B cell (primary cell): ENCODE measurements around the gene KRTAP25-1. TPM values are rescaled to one million over a fixed set of nuclear protein-coding genes. Genes with fewer than 3 reads are reported as not detected.

Source experiments
- ATAC-seq: fragments of 200-7000 bp; cut with Tn5 transposase; one replicate; pipeline ENCODE4 v1.10.0; 2021; ENCODE audit warnings: low read depth, mild to moderate bottlenecking, moderate number of reproducible peaks, moderate library complexity
- CTCF ChIA-PET: fragments of 350-600 bp; sonication (Branson Sonifier 250); formaldehyde crosslinking; loops from one replicate; lab custom pipeline; 2021; ENCODE audit warnings: antibody characterized with exemption, inconsistent platforms; lab: Charles Lee
- POLR2A ChIA-PET: fragments of 350-600 bp; sonication (Branson Sonifier 250); formaldehyde crosslinking; loops from one replicate; lab custom pipeline; 2021; ENCODE audit warnings: antibody characterized with exemption; lab: Charles Lee
- DNase-seq: peaks from one replicate; pipeline ENCODE4 v3.0.0; 2013
- H2AFZ ChIP-seq: 2 replicates; pipeline ENCODE4 v1.6.1; 2012; ENCODE audit warnings: mild to moderate bottlenecking, low read depth, low read length; ENCODE audit not compliant: insufficient read depth, poor library complexity, severe bottlenecking
- H3K27ac ChIP-seq, 2 donors: 1 replicate in 1 of 2; 2 replicates in 1 of 2; pipeline ENCODE4 v1.5.1; 2012 to 2013; ENCODE audit warnings: low read length in 2 of 2, mild to moderate bottlenecking in 2 of 2, moderate library complexity in 1 of 2
- H3K27me3 ChIP-seq, 4 experiments: fragments of 200-600 bp in 1 of 4; sonication (generic) in 1 of 4; replicated peaks in 1 of 4; 1 replicate in 2 of 4; 2 replicates in 2 of 4; pipeline versions ENCODE4 v1.6.1 to v1.7.0; 2013 to 2016; ENCODE audit warnings: low read length in 3 of 4, mild to moderate bottlenecking in 2 of 4, mixed read lengths in 1 of 4, moderate library complexity in 1 of 4; ENCODE audit not compliant: insufficient read depth in 4 of 4, control insufficient read depth in 3 of 4; ENCODE audit errors: control extremely low read depth in 1 of 4
- H3K36me3 ChIP-seq, 2 experiments: replicated peaks in 1 of 2; 1 replicate in 1 of 2; 2 replicates in 1 of 2; pipeline versions ENCODE4 v1.6.1 to v1.7.1; 2013; ENCODE audit warnings: low read length in 1 of 2; ENCODE audit not compliant: insufficient read depth in 2 of 2, control insufficient read depth in 1 of 2; ENCODE audit errors: control extremely low read depth in 1 of 2, extremely low read depth in 1 of 2
- H3K4me1 ChIP-seq, 2 donors: fragments of 200-600 bp in 1 of 2; sonication (generic) in 1 of 2; 1 replicate in 1 of 2; 2 replicates in 1 of 2; pipeline versions ENCODE4 v1.5.1 to v1.6.1; 2013 to 2017; ENCODE audit warnings: low read length in 2 of 2; ENCODE audit not compliant: control insufficient read depth in 2 of 2, insufficient read depth in 2 of 2
- H3K4me2 ChIP-seq: replicated peaks from 2 replicates; pipeline ENCODE3; 2012; ENCODE audit warnings: mild to moderate bottlenecking, low read depth, low read length; ENCODE audit not compliant: poor library complexity, severe bottlenecking
- H3K4me3 ChIP-seq, 5 experiments: fragments of 200-600 bp in 1 of 5; sonication (generic) in 1 of 5; 1 replicate in 3 of 5; 2 replicates in 2 of 5; pipeline versions ENCODE4 v1.5.1 to v1.7.0; 2011 to 2016; ENCODE audit warnings: low read length in 4 of 5, mild to moderate bottlenecking in 4 of 5, low read depth in 2 of 5, control low read depth in 1 of 5, moderate library complexity in 1 of 5; ENCODE audit not compliant: insufficient read depth in 1 of 5; ENCODE audit errors: control extremely low read depth in 1 of 5, extremely low read depth in 1 of 5
- H3K79me2 ChIP-seq: fragments of 200-600 bp; sonication (generic); one replicate; pipeline ENCODE4 v1.6.0; 2016; ENCODE audit warnings: low read length; ENCODE audit not compliant: control insufficient read depth, insufficient read depth
- H3K9ac ChIP-seq: fragments of 200-600 bp; sonication (generic); 2 replicates; pipeline ENCODE4 v1.6.1; 2017; ENCODE audit warnings: mild to moderate bottlenecking, low read length, moderate library complexity
- H3K9me3 ChIP-seq, 3 donors: one replicate each; pipeline versions ENCODE4 v1.6.1 to v1.7.1; 2013; ENCODE audit warnings: low read length in 2 of 3; ENCODE audit not compliant: control insufficient read depth in 2 of 3, insufficient read depth in 1 of 3; ENCODE audit errors: control extremely low read depth in 1 of 3
- H4K20me1 ChIP-seq: 2 replicates; pipeline ENCODE4 v1.6.0; 2012; ENCODE audit warnings: mild to moderate bottlenecking, low read length; ENCODE audit not compliant: insufficient read depth, control insufficient read depth, poor library complexity, severe bottlenecking
- H3K27ac Mint-ChIP-seq: one replicate; pipeline ENCODE4 v1.8.0; 2021; ENCODE audit warnings: mixed read lengths
- H3K27me3 Mint-ChIP-seq: one replicate; pipeline ENCODE4 v1.8.0; 2021; ENCODE audit warnings: mixed read lengths
- H3K4me1 Mint-ChIP-seq: one replicate; pipeline ENCODE4 v1.8.0; 2021; ENCODE audit warnings: mixed read lengths
- H3K4me3 Mint-ChIP-seq: one replicate; pipeline ENCODE4 v1.8.0; 2021; ENCODE audit warnings: mixed read lengths
- H3K9me3 Mint-ChIP-seq: one replicate; pipeline ENCODE4 v1.8.0; 2022; ENCODE audit warnings: mixed read lengths; ENCODE audit not compliant: insufficient read depth
- EZH2 ChIP-seq: IDR thresholded peaks from 2 replicates; pipeline ENCODE4 v1.6.1; 2012; ENCODE audit warnings: borderline replicate concordance, low read depth, mild to moderate bottlenecking, moderate library complexity, low read length; ENCODE audit not compliant: insufficient read depth, poor library complexity, severe bottlenecking
- WGBS: methylation state at CpG from one replicate; pipeline ENCODE4 v1.1.5; 2013; ENCODE audit warnings: missing lambda C conversion rate; ENCODE audit not compliant: insufficient coverage; 5-methylcytosine and 5-hydroxymethylcytosine counted together
- intact Hi-C: fragments of 100-400 bp; cut with micrococcal nuclease; formaldehyde crosslinking; loops from one replicate; pipeline ENCODE4 v1.10.0; 2022
- polyA plus RNA-seq: library from polyadenylated mRNA; depleted of rRNA; stranded (reverse); fragments of >200 nt; gene quantifications from 2 replicates; pipeline ENCODE4 v1.2.3, GENCODE V29; 2012
- total RNA-seq, 2 donors: library from RNA; stranded (reverse); fragments of 120-200 nt in 1 of 2; gene quantifications; 1 replicate in 1 of 2; 2 replicates in 1 of 2; pipeline versions ENCODE4 v1.2.3 to v1.2.4, GENCODE V29; 2013 to 2022
- TF ChIP-seq, protein P1 (sequence below): fragments of 200-600 bp; IDR thresholded peaks from one replicate; pipeline ENCODE4 v1.8.0; 2022; ENCODE audit warnings: antibody characterized with exemption, mild to moderate bottlenecking

KRTAP25-1 gene
- total and polyA plus RNA-seq, 2 donors (not counting 1 experiment from before 2014, with no cell fraction given) = not detected

DNA sequence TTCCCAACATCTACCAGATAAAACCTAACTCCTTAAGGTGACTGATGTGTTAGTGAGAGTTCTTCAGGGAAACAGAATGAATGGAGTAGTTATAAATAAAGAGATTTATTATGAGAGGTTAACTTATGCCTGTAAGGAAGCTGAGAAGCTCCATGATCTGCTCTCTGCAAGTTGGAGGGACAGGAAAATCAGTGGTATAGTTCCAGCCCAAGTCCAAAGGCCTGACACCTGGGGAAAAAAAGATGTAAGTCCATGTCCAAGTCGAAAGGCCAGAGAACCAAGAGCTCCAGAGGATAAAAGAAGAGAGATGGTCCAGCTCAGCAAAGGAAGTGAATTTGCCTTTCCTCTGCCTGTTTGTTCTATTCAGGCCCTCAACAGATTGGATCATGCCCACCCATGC lies 33.6 kb downstream of the KRTAP25-1 start:
- H3K36me3 ChIP-seq = no peaks in the 10 kb centered on the region
- H3K4me1 ChIP-seq = no peaks in the 10 kb centered on the region
- intact Hi-C loops = no loop called here
- H4K20me1 ChIP-seq = no peaks in the 10 kb centered on the region
- no peak overlapping the region for H3K4me3 Mint-ChIP-seq
- ATAC-seq (no peak), DNase-seq (no peak)
- H3K4me1 Mint-ChIP-seq = no peaks in the 10 kb centered on the region
- H3K9me3 ChIP-seq = no peaks in the 10 kb centered on the region
- H3K9ac ChIP-seq = no peak overlapping the region
- ChIA-PET POLR2A (no interaction called here), CTCF (no interaction called here)
- no peak overlapping the region for H3K27ac Mint-ChIP-seq
- TF ChIP-seq, protein P1, sequence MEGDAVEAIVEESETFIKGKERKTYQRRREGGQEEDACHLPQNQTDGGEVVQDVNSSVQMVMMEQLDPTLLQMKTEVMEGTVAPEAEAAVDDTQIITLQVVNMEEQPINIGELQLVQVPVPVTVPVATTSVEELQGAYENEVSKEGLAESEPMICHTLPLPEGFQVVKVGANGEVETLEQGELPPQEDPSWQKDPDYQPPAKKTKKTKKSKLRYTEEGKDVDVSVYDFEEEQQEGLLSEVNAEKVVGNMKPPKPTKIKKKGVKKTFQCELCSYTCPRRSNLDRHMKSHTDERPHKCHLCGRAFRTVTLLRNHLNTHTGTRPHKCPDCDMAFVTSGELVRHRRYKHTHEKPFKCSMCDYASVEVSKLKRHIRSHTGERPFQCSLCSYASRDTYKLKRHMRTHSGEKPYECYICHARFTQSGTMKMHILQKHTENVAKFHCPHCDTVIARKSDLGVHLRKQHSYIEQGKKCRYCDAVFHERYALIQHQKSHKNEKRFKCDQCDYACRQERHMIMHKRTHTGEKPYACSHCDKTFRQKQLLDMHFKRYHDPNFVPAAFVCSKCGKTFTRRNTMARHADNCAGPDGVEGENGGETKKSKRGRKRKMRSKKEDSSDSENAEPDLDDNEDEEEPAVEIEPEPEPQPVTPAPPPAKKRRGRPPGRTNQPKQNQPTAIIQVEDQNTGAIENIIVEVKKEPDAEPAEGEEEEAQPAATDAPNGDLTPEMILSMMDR = no peak
- no peak for TF ChIP-seq EZH2
- H3K9me3 Mint-ChIP-seq = peaks cover 1% of the 10 kb centered on the region
- H3K79me2 ChIP-seq = no peaks in the 10 kb centered on the region
- no peak overlapping the region for H3K4me2 ChIP-seq
- 60% methylated on average over 1 of the region's 1 CpG for WGBS
- H3K4me3 ChIP-seq = no peak overlapping the region
- no peak overlapping the region for H2AFZ ChIP-seq
- no peaks in the 10 kb centered on the region for H3K27me3 ChIP-seq
- no peak overlapping the region for H3K27ac ChIP-seq
- H3K27me3 Mint-ChIP-seq = no peaks in the 10 kb centered on the region

GRCh38 chr21:30251781-30252180 lies 37.5 kb downstream of the KRTAP25-1 start:
- Histone ChIP-seq H3K36me3 (no peaks in the 10 kb centered on the region), H2AFZ (no peak overlapping the region), H3K27me3 (no peaks in the 10 kb centered on the region), H3K79me2 (no peaks in the 10 kb centered on the region), H3K4me1 (no peaks in the 10 kb centered on the region), H3K4me3 (no peak overlapping the region), H3K9ac (no peak overlapping the region), H3K27ac (no peak overlapping the region), H4K20me1 (no peaks in the 10 kb centered on the region), H3K4me2 (no peak overlapping the region), H3K9me3 (no peaks in the 10 kb centered on the region)
- ChIA-PET POLR2A (no interaction called here), CTCF (no interaction called here)
- Mint-ChIP-seq H3K4me3 (no peak overlapping the region), H3K9me3 (peaks cover 8% of the 10 kb centered on the region), H3K27ac (no peak overlapping the region), H3K27me3 (no peaks in the 10 kb centered on the region), H3K4me1 (no peaks in the 10 kb centered on the region)
- DNase-seq (no peak), ATAC-seq (no peak)
- no CpG with 5 or more reads among the region's 1 CpG for WGBS
- TF ChIP-seq EZH2 = no peak
- TF ChIP-seq, protein P1 = no peak
- intact Hi-C loops = no loop called here
